HG02763 (cell line): ENCODE results near the gene SPATA24.
"Not testable (repeated sequence)": the region's sequence is repeated elsewhere in the genome, so short reads cannot be mapped to it uniquely, and the experiment has no call there.

Experiments used
- ATAC-seq: cut with Tn5 transposase; IDR thresholded peaks from one replicate; pipeline ENCODE4 v1.9.1; 2021; ENCODE audit warnings: mild to moderate bottlenecking, moderate library complexity; ENCODE audit not compliant: unreplicated experiment

The SPATA24 gene

DNA sequence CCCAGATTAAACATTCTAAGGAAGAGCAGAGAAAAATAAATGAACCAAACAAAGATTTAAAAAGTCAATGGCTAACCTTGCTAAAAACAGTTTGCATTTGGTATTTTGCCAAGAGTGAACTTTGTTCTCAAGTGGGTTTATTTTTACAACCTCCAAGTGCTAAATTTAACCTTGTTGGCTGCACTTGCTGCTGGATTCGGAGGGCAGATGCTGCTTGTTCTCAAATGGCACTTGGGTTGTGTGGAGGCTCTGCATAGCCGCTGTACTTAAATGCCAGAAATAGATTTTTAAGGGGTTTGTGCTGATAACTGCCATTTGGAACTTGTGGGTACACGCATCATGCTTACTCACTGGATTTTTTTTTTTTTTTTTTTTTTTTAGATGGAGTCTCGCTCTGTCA, 13.3 kb upstream of the SPATA24 start:
- no peak for ATAC-seq

DNA sequence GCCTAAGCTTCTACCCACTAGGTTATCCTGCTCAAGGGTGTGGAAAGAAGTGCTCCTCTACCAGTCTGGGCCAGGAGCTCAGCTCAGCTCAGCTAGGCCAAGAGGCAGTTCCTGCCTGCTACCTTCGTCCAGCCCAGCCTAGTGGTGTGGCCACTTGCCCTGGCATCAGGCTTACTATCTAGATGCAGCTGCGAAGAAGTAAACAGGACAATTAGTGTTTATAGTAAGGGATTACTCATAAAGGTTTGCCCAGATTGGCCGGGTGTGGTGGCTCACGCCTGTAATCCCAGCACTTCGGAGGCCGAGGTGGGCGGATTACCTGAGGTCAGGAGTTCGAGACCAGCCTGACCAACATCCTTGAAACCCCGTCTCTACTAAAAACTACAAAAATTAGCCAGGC, 12.8 kb upstream of the SPATA24 start:
- no peak for ATAC-seq

- ATAC-seq = no peak
Measured at GRCh38 chr5:139415869-139416268, 12.0 kb upstream of the SPATA24 start.

DNA sequence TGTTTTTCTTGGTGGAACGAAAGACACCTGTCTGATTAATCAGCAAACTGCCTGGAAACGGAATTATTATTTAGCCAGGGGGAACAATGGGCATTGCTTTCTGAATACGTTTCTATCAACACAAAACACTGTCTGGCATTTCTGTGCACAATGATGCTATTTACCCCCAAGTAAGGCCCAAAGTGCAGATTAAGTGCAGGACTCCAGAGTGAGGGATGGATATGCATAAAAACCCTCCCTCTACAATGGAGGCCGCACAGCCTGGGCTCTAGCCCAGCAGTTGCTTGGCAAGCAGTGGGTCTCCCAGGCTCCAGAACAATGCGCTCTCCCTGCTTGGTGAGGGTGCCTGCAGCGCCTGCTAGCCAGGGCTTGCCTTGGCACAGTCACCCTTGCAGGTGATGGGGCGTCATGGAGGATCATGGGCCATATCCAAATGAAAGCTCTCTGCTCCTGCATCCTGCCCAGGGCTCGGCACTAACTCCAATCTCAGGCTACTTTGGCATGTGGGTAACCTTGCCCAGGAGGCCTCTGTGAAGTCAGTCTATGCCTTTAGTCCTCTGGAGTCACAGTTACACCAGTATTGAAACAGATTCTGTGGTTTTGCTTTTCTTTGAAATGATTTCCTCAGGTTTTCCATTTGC, 11.5 kb upstream of the SPATA24 start:
- no peak for ATAC-seq

DNA sequence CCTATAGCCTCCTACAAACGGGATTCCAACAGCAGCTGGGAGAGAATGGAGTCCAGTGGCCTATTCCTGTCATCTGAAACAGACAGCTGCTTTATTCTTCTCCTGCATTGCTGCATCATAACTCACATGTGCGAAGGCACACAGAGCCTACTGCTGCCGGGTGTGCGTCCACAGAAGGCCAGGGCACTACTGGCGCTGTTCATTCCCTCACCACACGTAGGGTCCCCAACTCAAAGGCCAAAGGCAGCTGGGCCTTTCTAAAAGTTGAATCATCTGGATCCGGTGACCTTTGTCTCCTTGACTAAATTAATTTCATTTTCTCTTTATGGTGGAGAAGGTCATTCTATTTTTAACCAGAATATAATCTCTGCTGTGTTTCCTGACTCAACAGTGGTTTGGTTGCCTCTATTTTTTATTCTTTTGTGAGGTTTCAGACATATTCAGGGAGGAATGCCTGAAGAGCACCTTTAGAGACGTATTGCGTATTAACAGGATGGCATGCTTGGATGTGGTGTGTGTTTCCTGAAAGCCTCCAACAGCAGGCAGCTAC, 10.8 kb upstream of the SPATA24 start:
- ATAC-seq = no peak

GRCh38 chr5:139413963-139414362, 10.1 kb upstream of the SPATA24 start:
- ATAC-seq = no peak

GRCh38 chr5:139413153-139413552, 9.3 kb upstream of the SPATA24 start:
- no peak for ATAC-seq

DNA sequence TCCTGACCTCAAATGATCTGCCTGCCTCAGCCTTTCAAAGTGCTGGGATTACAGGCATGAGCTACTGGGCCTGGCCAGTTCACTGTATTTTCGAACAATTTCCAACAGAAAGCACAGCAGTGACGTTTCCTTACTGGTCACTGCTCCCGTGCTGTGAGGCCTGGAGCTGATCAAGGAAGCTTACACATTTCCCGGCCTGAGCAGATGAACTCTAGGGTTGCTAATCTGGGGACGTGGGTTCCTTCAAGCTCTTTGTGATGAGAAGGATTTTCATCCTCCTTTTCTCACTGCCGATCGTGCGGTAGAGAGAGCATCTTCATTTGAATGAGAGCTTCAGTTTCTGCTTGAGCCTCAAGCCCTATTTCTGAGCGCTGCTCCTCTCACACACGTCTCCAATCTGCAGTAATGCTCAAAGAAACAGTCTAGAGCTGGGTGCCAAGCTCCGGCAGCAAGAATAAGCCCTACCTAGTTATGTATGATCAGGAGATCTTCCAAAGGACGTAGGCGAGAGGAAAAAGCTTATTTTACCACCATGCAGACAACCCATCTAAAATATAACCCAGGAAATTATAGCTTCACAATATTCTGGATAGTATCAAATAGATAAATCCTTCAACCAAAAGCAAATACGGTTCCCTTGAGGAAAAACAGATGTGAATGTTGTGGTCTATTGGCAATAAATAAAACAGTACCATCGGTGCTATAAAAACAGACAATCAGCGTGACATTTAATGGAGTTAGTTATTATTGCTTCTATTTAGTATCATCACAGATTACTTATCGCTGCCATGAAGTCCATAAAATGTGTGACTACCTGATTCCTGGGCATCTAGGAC, 7.3 kb upstream of the SPATA24 start:
- ATAC-seq = no peak

DNA sequence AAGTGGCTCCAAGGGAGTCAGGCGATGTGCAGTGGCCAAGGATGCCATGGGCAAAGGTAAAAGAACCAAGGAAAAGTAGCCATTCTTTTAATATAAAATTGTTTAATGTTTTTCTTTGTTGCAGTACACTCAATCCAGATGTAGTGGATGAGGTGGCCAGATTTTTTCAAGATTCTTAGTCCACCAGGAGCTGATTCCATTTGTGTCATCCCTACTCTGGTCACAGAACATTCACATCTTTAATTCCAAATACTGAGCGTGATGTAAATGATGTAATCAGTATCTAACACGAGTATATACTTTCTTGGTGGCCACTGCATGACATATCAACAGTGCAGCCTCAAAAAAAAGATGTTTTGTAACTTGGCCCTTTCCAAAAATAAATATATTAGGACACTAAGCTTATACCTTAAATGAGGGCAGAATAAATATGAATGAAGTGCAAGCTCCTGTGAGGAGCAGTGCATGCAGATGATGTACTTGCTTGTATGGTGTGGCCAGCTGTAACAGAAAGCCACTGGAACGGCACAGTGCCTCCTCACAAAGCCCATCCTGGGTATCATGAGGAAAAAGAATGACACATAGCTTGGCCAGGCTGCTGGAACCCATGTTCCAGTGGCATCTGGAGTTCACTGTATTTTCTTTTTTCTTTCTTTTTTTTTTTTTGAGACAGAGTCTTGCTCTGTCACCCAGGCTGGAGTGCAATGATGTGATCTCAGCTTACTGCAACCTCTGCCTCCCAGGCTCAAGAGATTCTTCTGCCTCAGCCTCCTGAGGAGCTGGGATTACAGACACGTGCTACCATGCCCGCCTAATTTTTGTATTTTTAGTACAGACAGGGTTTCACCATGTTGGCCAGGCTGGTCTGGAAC, 6.5 kb upstream of the SPATA24 start:
- no peak for ATAC-seq

DNA sequence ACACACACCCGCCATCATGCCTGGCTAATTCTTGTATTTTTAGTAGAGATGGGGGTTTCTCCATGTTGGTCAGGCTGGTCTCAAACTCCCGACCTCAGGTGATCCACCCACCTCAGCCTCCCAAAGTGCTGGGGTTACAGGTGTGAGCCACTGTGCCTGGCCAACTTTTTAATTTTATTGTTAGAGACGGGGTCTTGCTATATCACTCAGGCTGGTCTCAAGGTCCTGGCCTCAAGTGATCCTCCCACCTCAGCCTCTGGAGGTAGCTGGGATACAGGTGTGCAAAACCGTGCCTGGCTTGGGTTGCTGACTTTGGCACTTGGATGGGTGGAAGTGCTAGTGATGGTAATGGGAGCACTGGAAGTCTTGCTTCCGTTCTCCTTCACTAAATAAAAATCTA, 5.2 kb upstream of the SPATA24 start:
- ATAC-seq = not testable (repeated sequence)

GRCh38 chr5:139408191-139408590, 4.3 kb upstream of the SPATA24 start:
- no peak for ATAC-seq

DNA sequence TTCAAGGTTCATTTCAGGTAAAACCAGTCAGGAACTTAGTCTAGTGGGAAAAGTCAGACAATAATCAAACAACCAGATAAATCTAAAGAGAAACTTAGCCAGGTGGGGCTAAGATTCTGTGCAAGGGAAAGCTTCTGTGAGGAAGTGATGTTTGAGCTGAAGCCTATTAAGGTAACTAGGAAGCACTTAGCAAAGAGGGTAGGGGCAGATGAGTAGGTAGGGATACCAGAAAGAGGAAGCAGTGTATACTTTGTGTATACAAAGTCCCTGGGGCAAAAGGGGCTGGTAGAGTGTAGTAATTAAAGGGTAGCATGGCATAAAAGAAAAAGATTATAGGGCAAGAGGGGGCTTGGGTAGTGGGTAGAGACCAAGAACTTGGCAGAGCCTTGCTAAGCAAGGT, 3.6 kb upstream of the SPATA24 start:
- ATAC-seq = no peak

DNA sequence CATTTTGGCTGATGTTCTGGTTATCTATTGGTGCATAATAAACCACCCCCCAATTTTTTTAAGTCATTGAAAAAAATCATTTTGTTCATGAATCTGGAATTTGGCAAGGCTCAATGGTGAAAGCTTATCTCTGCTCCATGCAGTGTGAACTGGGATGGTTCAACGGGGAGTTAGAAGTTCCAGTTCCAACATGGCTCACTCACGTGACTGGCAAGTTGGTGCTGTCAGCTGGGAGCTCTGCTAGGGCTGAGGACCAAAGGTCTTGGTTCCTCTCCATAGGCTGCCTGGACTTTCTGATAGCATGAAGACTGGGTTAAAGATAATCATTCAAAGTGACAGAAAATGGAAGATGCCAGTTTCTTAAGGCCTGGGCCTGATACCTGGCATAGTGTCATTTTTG, 3.1 kb upstream of the SPATA24 start:
- ATAC-seq = no peak

GRCh38 chr5:139404484-139404840, 573 bp upstream of the SPATA24 start:
- no peak for ATAC-seq

GRCh38 chr5:139403418-139403786, 487 bp downstream of the SPATA24 start:
- ATAC-seq = no peak

DNA sequence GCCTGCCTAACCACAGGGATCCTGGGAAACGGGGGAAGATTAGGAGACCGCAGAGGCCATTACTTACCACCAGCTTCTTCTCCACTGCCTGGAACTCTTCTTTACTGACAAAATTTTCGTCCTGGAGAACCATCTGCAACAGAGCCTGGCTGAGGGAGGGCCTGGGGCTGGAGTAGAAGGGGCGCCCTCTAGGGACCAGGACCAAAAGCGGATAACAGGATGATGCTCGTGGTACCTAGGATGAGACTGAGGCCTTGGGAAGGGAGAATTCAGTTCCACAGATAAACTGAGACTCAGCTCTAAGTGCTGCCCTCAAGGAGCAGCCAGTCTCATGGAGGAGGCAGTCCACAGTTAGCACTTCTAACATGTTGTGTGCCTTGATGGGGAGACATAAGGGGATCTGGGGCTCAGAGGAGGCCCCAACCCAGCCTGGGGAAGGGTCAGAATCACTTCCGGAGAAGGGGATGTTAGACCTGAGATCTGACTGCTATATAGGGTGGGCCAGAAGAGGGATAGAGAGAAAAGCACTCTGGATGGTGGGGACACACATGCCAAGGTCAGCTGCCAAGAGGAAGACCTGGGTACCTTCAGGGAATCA, 1.2 kb downstream of the SPATA24 start:
- ATAC-seq = no peak

DNA sequence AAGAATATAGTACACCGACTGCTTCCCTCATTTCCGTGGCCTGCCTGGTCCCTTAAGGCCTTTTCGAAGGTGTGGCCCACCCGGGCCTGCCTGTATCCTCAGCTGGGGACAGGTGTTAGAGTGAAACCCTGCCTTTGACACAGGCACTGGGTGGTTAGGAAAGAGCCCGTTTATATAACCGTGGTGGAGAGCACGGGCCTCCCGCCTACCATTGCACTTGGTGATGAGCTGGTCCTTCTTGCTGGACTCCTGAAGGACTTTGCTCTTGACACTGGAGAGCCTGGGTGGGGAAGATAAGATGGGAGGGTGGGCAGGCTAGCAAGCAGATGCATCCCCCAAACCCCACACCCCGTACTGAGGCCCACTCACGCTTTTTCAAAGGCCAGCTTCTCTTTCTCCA, 2.3 kb downstream of the SPATA24 start:
- no peak for ATAC-seq

DNA sequence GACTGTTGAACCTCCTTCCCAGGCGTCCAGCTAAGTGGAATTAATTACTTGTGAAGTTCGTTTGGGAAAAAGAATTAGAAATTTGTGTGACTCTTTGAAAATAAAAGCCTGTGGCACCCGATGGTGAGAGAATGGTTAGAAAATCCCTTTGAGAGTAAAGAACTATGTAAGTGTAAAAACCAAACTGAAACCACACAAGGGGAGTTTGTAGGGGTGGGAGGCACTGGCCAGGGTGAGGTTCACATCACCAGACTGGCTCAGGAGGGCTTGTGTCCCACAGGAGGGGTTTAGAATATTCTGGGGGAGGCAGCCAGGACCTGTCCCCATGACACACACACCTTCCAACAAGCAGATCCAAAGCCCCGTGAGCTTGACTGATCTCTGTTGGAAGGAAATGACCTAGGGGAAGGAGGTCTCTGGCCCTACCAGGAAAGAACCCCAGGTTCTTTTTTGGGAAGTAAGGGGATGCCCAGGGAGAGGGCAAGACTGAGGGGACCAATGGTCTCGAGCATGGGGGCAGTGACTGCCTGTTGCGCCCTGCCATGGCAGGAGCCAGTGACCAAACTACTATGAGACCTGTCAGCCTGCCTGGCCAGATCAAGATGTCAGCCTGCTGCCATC, 4.3 kb downstream of the SPATA24 start:
- no peak for ATAC-seq

GRCh38 chr5:139397921-139398320, 6.0 kb downstream of the SPATA24 start:
- ATAC-seq = no peak

DNA sequence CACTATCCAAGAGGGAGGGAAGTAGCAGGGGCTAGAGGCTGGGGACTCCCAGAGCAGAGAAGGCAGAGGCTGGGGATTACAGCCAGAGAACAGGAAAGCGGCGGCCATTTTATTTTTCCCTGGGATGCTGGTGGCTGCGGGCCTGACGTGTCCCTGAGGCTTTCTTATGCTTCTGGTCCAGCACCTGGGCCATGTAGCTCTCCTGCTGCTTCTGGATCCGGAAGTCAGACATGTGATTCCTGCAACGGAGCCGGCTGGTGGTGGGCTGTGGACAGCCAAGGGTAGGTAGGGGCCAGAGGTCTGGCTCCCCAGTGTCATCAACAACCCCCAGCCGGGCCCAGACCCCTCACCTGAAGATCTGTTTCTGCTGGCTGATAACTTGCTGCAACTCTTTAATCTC, 7.2 kb downstream of the SPATA24 start:
- ATAC-seq = no peak
